GOT3 (cell line): ENCODE measurements around the gene SNED1.

Experiments used
- DNase-seq: peaks from one replicate; lab custom pipeline; 2025; ENCODE audit warnings: mixed read lengths; lab: John Stamatoyannopoulos, UW

Gene SNED1

GRCh38 chr2:240992572-240993291 is 5.7 kb upstream of the SNED1 start:
- no peak for DNase-seq

DNA sequence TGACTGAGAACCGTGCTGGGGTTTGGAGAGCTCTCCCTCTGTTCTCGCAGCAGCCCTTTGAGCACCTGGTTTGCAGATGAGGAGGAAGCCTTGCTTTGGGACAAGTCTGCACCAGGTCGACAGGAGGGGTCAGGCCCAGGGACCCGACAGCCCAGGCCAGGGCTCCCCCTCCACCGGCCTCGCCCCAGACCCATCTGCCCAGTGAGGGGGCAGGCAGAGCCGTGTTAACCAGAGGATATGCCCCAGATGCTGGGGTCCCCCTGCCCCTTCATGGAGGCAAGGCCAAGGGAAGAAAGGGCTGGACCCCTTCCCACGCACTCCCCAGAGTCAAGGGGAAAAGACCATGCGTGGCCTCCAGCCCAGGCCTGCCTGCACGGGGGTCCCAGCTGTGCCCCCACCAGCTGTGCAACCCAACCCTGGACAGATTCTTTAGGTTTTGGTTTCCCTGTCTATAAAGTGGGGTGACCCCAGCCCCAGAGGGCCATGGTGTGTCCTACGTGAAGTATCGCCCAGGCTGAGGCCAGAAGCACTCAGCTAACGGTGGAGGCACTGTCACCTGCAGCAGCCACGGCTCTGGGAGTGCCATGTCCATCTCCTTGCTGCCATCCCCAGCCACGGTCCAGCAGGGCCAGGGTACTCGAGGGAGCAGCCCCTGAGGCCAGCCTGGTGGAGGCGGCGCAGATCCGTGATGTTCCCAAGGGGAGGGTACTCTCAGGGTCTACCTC is 4.8 kb upstream of the SNED1 start:
- no peak for DNase-seq

DNA sequence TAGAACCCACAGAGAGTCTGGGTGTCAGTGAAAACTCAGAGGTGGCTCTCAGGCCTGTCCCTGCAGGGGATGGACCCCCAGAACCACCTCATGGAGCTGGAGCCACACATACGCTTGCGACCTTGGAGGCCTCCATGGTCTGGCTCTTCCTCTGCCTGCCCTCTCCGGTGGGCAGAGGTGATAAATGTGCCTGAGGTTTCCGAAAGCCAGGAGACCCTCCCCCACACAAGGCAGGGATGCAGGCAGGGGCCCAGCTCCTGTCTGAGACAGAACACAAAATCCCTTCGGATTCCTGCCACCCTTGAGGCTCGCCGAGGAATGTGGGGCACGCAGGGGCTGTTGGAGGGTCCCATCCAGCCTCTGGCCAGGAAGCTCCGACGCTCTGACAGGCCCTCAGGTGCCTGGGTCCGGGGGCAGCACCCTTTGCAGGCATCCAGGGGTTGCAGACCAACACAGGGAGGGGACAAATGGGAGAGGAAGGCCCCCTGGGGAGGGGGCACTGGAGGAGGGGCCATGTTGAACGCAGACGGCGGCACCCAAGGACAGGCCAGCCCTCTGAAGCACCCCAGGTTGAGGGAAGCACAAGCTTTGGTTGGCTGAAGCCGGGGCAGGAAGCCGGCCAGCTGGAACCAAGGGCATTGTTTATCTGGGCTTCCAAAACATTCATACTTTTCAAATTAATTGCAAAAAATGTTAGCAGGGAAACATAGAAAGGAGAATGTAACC is 4.1 kb upstream of the SNED1 start:
- DNase-seq = no peak

GRCh38 chr2:240995041-240996021 is 3.1 kb upstream of the SNED1 start:
- DNase-seq = no peak

DNA sequence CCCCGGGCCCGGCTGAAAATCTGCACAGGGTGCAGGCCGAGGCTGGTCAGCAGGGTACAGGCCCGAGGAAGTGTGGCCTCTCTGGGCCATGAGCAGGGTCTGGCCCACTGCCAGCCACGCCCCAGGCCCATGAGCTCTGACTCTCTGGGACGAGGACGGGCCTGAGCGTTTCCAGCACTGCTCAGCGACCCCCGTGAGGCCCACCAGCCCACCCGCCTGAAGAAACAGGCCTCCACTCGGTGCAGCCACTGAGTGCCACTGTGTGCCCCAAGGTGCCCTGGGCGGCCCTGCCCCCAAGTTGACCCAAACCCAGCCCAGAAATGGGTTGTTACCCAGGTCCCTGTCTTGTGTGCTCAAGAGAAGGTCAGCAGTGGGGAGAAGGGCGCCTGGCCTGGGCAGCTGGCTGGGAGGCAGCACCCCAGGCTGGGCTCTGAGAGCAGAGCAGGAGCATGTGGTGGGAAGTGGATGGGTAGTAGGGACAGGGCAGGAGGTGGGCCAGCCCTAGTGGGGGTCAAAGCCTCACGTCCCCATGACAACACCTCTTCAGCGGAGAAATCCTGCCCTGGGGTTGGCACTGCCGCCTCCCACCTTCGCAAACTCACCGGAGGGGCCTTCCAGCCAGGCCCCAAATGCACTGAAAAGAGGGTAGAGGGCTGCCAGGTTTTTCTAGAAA is 2.1 kb upstream of the SNED1 start:
- DNase-seq = no peak

DNA sequence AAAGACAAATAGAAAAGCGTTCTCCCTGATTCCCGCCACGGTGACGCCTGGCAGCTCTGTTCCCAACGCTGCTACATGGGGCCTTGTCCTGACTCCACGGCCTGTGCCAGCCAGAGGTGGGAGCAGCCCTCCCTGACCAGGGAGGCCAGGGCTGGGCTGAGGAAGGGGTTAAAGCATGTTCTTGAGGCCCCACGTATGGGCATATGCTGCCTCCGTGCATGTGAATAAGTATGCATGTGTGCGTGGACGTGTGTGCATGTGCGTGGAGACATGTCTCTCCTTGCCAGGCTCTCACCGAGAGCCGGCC is 1.6 kb upstream of the SNED1 start:
- no peak for DNase-seq

GRCh38 chr2:240997141-240997855 is 1.1 kb upstream of the SNED1 start:
- no peak for DNase-seq

DNA sequence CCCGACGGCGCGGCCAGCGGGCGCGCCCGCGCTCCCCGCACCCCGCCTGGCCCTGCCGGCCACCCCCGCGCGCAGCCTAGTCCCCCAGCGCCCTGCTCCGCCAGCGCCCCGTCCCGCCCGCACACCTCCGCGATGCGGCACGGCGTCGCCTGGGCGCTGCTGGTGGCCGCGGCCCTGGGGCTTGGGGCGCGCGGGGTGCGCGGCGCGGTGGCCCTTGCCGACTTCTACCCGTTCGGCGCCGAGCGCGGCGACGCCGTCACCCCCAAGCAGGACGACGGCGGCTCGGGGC is 232 bp downstream of the SNED1 start:
- DNase-seq = no peak

DNA sequence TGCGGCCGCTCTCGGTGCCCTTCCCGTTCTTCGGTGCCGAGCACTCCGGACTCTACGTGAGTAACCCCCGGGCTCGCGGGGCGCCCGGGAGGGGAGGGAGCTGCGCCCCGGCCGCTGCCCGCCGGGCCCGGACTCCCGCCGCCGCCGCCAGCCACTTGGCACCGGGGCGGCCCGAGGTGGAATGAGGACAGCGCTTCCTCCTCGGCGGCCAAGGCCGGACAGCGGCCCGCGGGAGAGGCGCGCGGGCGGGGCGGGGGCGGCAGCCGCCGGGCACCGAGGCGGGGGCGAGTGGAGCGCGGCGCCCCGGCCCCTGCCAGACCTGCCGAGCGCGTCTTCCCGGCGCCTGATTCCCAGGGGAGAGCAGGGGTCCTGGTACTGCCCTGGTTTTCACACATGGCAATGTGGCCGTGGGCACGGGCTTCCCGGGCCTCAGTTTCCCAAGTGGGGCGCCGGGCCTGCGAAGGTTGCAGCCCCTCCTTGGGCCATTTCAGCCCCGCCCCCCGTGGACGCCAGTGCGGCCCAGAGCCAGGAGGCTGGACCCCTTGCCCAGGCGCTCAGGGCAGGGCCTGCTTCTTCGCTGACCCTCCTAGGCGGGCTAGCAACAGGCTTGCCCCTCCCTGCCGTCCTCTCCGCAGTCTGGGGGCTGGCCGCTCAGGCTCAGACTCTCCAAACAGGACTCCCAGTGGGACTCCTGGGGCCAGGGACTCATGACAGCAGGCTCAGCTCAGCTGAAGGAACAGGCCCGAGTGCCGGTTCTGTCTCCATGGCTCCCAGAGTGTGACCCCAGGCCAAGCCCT is 775 bp downstream of the SNED1 start:
- DNase-seq = no peak

GRCh38 chr2:240999873-241000541 is 1.6 kb downstream of the SNED1 start:
- no peak for DNase-seq

DNA sequence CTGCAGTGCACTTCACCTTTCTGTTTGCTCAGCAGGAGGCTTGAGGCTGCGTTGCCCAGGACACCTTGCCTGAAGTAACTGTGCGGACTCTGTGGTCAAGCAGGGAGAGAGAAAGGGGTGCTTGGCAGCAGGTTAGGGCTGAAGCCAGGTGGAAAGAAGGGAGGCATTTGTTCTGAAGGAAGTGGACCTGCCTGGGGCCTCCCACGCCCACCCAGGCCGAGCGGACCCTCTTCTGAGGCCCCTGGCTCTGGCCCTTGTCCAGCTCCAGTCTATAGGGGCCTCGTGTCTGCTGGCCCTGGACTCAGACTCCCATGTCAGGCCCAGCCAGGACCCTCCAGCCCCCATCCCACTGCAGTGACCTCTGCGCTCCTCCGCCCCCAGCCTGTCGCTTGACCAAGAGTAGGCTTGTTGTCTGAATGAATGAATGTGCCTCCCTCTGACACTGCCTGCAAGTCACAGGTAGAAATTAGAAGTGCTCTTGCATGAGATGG is 2.5 kb downstream of the SNED1 start:
- DNase-seq = no peak

- DNase-seq = no peak
Observed at GRCh38 chr2:241001413-241002274, 3.2 kb downstream of the SNED1 start.

- DNase-seq = no peak
Observed at GRCh38 chr2:241002275-241003046, 4.0 kb downstream of the SNED1 start.

GRCh38 chr2:241003047-241003360 is 4.6 kb downstream of the SNED1 start:
- DNase-seq = no peak

- DNase-seq = no peak
Observed at GRCh38 chr2:241003369-241003768, 5.0 kb downstream of the SNED1 start.

DNA sequence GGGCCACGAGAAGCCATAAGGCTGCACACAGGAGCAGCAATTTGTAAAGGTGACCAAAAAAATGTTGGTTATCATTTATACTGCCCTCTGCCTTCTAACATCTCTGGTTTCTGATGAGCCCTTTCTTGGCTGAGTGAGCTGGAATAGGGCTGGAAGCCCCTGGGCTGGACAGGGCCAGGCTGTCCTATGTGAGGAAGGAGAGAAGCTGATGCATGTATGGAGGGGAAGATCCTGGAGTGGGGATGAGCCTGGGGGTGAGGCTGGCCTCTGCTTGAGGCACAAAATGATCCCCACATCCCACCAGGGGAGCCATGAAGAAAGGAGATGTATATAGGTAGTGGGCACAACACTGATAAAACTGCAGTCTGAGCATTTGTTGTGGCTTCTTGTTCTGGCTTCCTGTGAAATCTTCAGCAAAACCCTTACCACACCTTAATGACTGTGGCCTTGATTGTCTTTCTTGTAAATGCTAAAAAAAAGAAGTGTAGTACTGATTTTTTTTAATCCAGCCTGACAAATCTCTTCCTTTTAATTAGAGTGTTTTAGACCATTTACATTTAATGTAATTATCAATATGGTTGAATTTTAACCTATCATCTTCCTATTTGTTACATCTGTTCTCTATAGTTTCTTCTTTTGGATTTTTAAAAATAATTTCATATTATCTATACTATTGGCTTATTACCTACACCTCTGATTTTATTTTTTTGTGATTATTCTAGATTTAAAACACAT is 5.6 kb downstream of the SNED1 start:
- DNase-seq = no peak

DNA sequence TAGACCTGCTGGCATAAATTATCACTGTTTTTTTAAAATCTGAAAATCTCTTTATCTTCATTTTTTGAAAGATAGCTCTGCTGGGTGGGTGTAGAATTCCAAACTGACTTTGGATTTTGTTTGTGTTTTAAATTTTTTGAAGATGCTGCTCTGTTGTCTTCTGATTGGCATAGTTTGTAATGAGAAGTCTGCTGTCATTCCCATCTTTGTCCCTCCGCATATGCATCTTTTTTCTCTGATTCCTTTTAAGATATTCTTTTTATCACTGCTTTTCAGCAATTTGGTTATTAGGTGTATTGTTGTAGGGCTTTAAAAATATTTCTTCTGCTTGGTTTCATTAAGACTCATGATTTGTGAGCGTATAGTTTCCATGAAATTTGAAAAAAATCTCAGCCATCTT is 7.2 kb downstream of the SNED1 start:
- DNase-seq = no peak
